IMR-90 (cell line): Measurements from ENCODE around the gene XPR1. TPM values are rescaled to one million over a fixed set of nuclear protein-coding genes. Genes with fewer than 3 reads are reported as not detected.

Experiments used
- ATAC-seq: fragments of 200-7000 bp; cut with Tn5 transposase; 2 replicates; pipeline ENCODE4 v1.9.1; 2020; ENCODE audit warnings: low read depth, mild to moderate bottlenecking, moderate library complexity
- BruUV-seq: library from RNA; stranded (reverse); fragments of 400-500 nt; replicated peaks from 2 replicates; lab custom pipeline; 2021; lab: Mats Ljungman, UMichigan
- CTCF ChIA-PET: fragments of 300-600 bp; formaldehyde crosslinking; extraction: SDS; loops from one replicate; lab custom pipeline; 2021; ENCODE audit warnings: antibody characterized with exemption; lab: Yijun Ruan, JAX
- POLR2A ChIA-PET: fragments of 300-600 bp; sonication (Branson Sonifier 250); formaldehyde crosslinking; loops from one replicate; lab custom pipeline; 2022; ENCODE audit warnings: antibody characterized with exemption; ENCODE audit not compliant: unreplicated experiment; lab: Charles Lee
- DNase-seq: peaks from one replicate; pipeline ENCODE4 v3.0.0; 2013
- H2AFZ ChIP-seq: replicated peaks from 2 replicates; pipeline ENCODE3; 2013; ENCODE audit warnings: low read length, mild to moderate bottlenecking; ENCODE audit not compliant: poor library complexity
- H2AK5ac ChIP-seq: 2 replicates; pipeline ENCODE4 v1.6.1; 2013; ENCODE audit warnings: low read depth, low read length, inconsistent platforms
- H2AK9ac ChIP-seq: replicated peaks from 2 replicates; pipeline ENCODE3; 2013; ENCODE audit warnings: mild to moderate bottlenecking, low read depth, low read length, moderate library complexity; ENCODE audit not compliant: poor library complexity
- H2BK120ac ChIP-seq: 2 replicates; pipeline ENCODE4 v1.6.1; 2013; ENCODE audit warnings: low read depth, low read length, inconsistent platforms
- H2BK15ac ChIP-seq: 3 replicates; pipeline ENCODE4 v1.6.1; 2013; ENCODE audit warnings: low read depth, low read length, inconsistent platforms
- H2BK20ac ChIP-seq: 2 replicates; pipeline ENCODE4 v1.6.1; 2013; ENCODE audit warnings: low read depth, mild to moderate bottlenecking, inconsistent platforms, low read length, moderate library complexity
- H2BK5ac ChIP-seq: 2 replicates; pipeline ENCODE4 v1.6.1; 2013; ENCODE audit warnings: mild to moderate bottlenecking, low read depth, low read length, inconsistent platforms; ENCODE audit not compliant: poor library complexity, severe bottlenecking
- H3K14ac ChIP-seq: replicated peaks from 2 replicates; pipeline ENCODE4 v1.6.1; 2013; ENCODE audit warnings: low read depth, low read length, inconsistent platforms
- H3K18ac ChIP-seq: 2 replicates; pipeline ENCODE4 v1.6.1; 2013; ENCODE audit warnings: low read depth, low read length, control low read depth
- H3K23ac ChIP-seq: 2 replicates; pipeline ENCODE4 v1.6.1; 2013; ENCODE audit warnings: low read depth, low read length, inconsistent platforms
- H3K27ac ChIP-seq: 2 replicates; pipeline ENCODE4 v1.5.1; 2013; ENCODE audit warnings: mild to moderate bottlenecking, control low read depth, low read length; ENCODE audit not compliant: insufficient read depth
- H3K27me3 ChIP-seq: 2 replicates; pipeline ENCODE4 v1.6.1; 2013; ENCODE audit warnings: low read length; ENCODE audit not compliant: control insufficient read depth, insufficient read depth
- H3K36me3 ChIP-seq: 2 replicates; pipeline ENCODE4 v1.6.1; 2013; ENCODE audit warnings: low read length, mixed read lengths; ENCODE audit not compliant: control insufficient read depth, insufficient read depth
- H3K4ac ChIP-seq: 2 replicates; pipeline ENCODE4 v1.6.1; 2013; ENCODE audit warnings: low read depth, low read length, inconsistent platforms
- H3K4me1 ChIP-seq: 2 replicates; pipeline ENCODE4 v1.6.1; 2013; ENCODE audit warnings: low read length, mixed read lengths; ENCODE audit not compliant: control insufficient read depth, insufficient read depth
- H3K4me2 ChIP-seq: 2 replicates; pipeline ENCODE4 v1.6.1; 2013; ENCODE audit warnings: low read depth, mild to moderate bottlenecking, control low read depth, low read length, moderate library complexity
- H3K4me3 ChIP-seq: 2 replicates; pipeline ENCODE4 v1.5.1; 2013; ENCODE audit warnings: low read depth, mild to moderate bottlenecking, control low read depth, low read length, moderate library complexity; ENCODE audit not compliant: insufficient read depth
- H3K56ac ChIP-seq: 2 replicates; pipeline ENCODE4 v1.6.1; 2013; ENCODE audit warnings: low read length, inconsistent platforms; ENCODE audit not compliant: insufficient read depth; ENCODE audit errors: extremely low read depth
- H3K79me1 ChIP-seq, 2 experiments: 2 replicates each; pipeline ENCODE4 v1.6.1; 2013; ENCODE audit warnings: low read length in 2 of 2, inconsistent platforms in 1 of 2, low read depth in 1 of 2
- H3K9ac ChIP-seq: 2 replicates; pipeline ENCODE4 v1.6.1; 2013; ENCODE audit warnings: low read depth, low read length, control low read depth
- H3K9me1 ChIP-seq: 2 replicates; pipeline ENCODE4 v1.6.1; 2013; ENCODE audit warnings: low read length, inconsistent platforms; ENCODE audit not compliant: insufficient read depth
- H3K9me3 ChIP-seq: 2 replicates; pipeline ENCODE4 v1.6.1; 2013; ENCODE audit warnings: low read length; ENCODE audit not compliant: control insufficient read depth, insufficient read depth
- H4K20me1 ChIP-seq: 2 replicates; pipeline ENCODE4 v1.6.1; 2013; ENCODE audit warnings: low read length, inconsistent platforms; ENCODE audit not compliant: insufficient read depth
- H4K5ac ChIP-seq: 2 replicates; pipeline ENCODE4 v1.6.1; 2013; ENCODE audit warnings: mild to moderate bottlenecking, low read depth, low read length, control low read depth
- H4K8ac ChIP-seq, 2 experiments: 2 replicates each; pipeline ENCODE4 v1.6.1; 2013; ENCODE audit warnings: low read depth in 2 of 2, low read length in 2 of 2, control low read depth in 1 of 2, inconsistent platforms in 1 of 2
- H4K91ac ChIP-seq: 2 replicates; pipeline ENCODE4 v1.6.1; 2013; ENCODE audit warnings: low read depth, low read length, inconsistent platforms; ENCODE audit not compliant: insufficient read depth
- CEBPB ChIP-seq: IDR thresholded peaks from 2 replicates; pipeline ENCODE4 v1.6.1; 2012; ENCODE audit warnings: low read depth, low read length, improper control_type of control experiment
- MAFK ChIP-seq: IDR thresholded peaks from 2 replicates; pipeline ENCODE4 v1.6.1; 2012; ENCODE audit warnings: low read depth, low read length, improper control_type of control experiment
- MXI1 ChIP-seq: IDR thresholded peaks from 2 replicates; pipeline ENCODE4 v1.6.1; 2012; ENCODE audit warnings: low read depth, mild to moderate bottlenecking, low read length, moderate library complexity, borderline replicate concordance
- RCOR1 ChIP-seq: IDR thresholded peaks from 2 replicates; pipeline ENCODE4 v1.6.1; 2012; ENCODE audit warnings: mild to moderate bottlenecking, low read length, improper control_type of control experiment; ENCODE audit not compliant: insufficient replicate concordance
- WGBS, 2 experiments: methylation state at CpG; one replicate each; pipeline versions ENCODE4 v1.1.5 to v1.1.7; 2013; ENCODE audit warnings: missing lambda C conversion rate in 2 of 2; ENCODE audit not compliant: insufficient read length in 1 of 2; ENCODE audit errors: extremely low coverage in 2 of 2; 5-methylcytosine and 5-hydroxymethylcytosine counted together
- dilution Hi-C: fragments of 300-500 bp; cut with HindIII; formaldehyde crosslinking; loops from one replicate; pipeline ENCODE4 v1.14.3; 2018; ENCODE audit warnings: low sequenced_read_pairs; ENCODE audit not compliant: unreplicated experiment
- in situ Hi-C: fragments of 300-500 bp; cut with MboI; formaldehyde crosslinking; loops from 3 replicates; pipeline ENCODE4 v1.14.3; 2019; ENCODE audit warnings: low sequenced_read_pairs, inconsistent platforms, mixed read lengths
- intact Hi-C: fragments of 100-400 bp; cut with micrococcal nuclease; formaldehyde crosslinking; loops from 2 replicates; pipeline ENCODE4 v1.10.0; 2022
- polyA plus RNA-seq, 3 experiments: library from polyadenylated mRNA; depleted of rRNA; stranded (reverse); fragments of >200 nt; gene quantifications; 2 replicates each; pipeline ENCODE4 v1.2.3, GENCODE V29; 2012; ENCODE audit warnings: low replicate concordance in 1 of 3
- total RNA-seq: library from RNA; depleted of rRNA; stranded (reverse); fragments of >200 nt; gene quantifications from 2 replicates; pipeline ENCODE4 v1.2.3, GENCODE V29; 2012

Gene XPR1
- total and polyA plus RNA-seq, 2 of the 4 experiments (the other 2 are of a cell fraction) = 11.8 to 25.1 TPM

DNA sequence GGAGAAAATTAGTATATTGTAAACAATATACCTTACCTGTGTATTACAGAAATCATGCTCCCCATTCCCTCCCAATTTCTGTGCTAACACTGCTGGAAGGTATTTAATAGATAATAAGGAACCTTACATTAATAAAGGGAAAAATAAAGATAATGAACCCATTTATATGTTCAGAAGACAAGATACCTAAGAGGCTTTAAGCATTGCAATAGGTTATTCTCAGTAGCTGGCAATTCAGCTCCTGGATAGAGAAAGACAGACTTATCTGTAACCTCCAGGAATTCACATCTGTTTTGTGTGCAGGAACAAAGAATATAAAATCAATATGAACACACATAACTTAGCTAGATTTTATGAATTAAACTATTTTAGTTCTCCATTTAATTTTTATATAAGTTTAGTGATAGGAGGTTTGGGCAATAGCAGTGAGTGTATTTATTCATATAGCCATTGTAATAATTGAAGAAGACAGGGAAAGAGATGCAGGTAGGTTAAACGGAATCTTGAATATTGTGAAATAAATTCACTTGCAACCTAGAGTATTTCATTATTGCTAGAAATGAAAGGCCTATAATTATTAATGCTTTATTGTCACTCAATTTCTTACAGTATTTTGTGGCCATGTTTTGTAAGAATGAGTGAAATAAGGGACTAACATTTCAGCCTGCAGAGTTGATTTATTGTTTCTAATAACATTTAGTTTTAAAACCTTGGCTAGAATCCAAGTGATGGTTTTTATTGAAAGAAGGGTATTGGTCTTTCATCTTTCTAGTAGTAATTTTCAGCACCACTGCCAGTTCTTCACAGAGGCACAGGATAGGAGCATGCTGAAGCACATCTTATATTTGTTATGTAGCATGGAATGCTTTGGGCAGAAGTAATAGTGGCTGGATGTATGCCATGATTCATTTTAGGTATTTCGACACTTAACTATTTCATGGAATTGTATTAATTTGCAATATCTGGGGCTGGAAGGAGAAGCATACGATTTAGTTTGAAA, 1.5 kb downstream of the XPR1 start:
- no peak overlapping the region for H3K9ac ChIP-seq
- H4K8ac ChIP-seq = no peak overlapping the region
- H2BK5ac ChIP-seq = no peak overlapping the region
- no peak overlapping the region for H2AFZ ChIP-seq
- no peak overlapping the region for H3K23ac ChIP-seq
- peak overlapping the region; percentile 94 for H3K4me3 ChIP-seq
- in situ Hi-C loops (loop anchor here (10.0 kb wide), 1 partner anchor 511 kb away; no protein-coding TSS in a partner anchor), dilution Hi-C loops (no loop called here), intact Hi-C loops (loop anchor here (2.0 to 5.0 kb wide), 3 partner anchors 101 to 534 kb away; no protein-coding TSS in a partner anchor)
- ATAC-seq (no peak), DNase-seq (peak; percentile 57)
- H2BK20ac ChIP-seq = no peak overlapping the region
- no peaks in the 10 kb centered on the region for H3K27me3 ChIP-seq
- H2AK9ac ChIP-seq = no peak overlapping the region
- no peak overlapping the region for H2AK5ac ChIP-seq
- ChIA-PET POLR2A (no interaction called here), CTCF (interaction anchor here (0.7 to 2.0 kb wide), 3 partner anchors 117 to 229 kb away, joined by 3 to 6 read pairs (median 5); no protein-coding TSS in a partner anchor)
- TF ChIP-seq MAFK (no peak), RCOR1 (no peak), MXI1 (peak; percentile 62; the same call in 1 of the 2 replicates), CEBPB (peak; percentile 58)
- WGBS, 2 experiments = no CpG with 5 or more reads among the region's 3 CpGs
- H3K4me2 ChIP-seq = peak overlapping the region; percentile 88
- H3K79me1 ChIP-seq = peaks cover 8 to 39% of the 10 kb centered on the region in 2 experiments
- peaks cover 17% of the 10 kb centered on the region; the same call in 1 of the 2 replicates for H4K20me1 ChIP-seq
- no peaks in the 10 kb centered on the region for H3K9me3 ChIP-seq
- H3K14ac ChIP-seq = no peak overlapping the region
- no peak overlapping the region for H3K27ac ChIP-seq
- no peaks in the 10 kb centered on the region for H3K4me1 ChIP-seq
- no peaks in the 10 kb centered on the region for H3K36me3 ChIP-seq
- no peak overlapping the region for H2BK120ac ChIP-seq
- H2BK15ac ChIP-seq = no peak overlapping the region
- H4K5ac ChIP-seq = no peak overlapping the region
- H3K18ac ChIP-seq = no peak overlapping the region
- TSS peak; percentile 35 for BruUV-seq
- no peaks in the 10 kb centered on the region; the same call in 1 of the 2 replicates for H3K9me1 ChIP-seq
- no peak overlapping the region for H3K4ac ChIP-seq
- H4K91ac ChIP-seq = no peak overlapping the region
- no peak overlapping the region for H3K56ac ChIP-seq
